WTC11 (cell line): ENCODE measurements around the gene KRTAP13-4. TPM values are rescaled to one million over a fixed set of nuclear protein-coding genes. Genes with fewer than 3 reads are reported as not detected.

Experiments
- ATAC-seq: fragments of 200-7000 bp; cut with Tn5 transposase; 2 replicates; pipeline ENCODE4 v1.10.0; 2021; ENCODE audit warnings: mild to moderate bottlenecking, moderate library complexity
- CTCF ChIA-PET: fragments of 300-600 bp; sonication (Branson Sonifier 250); formaldehyde crosslinking; loops from one replicate; lab custom pipeline; 2021; ENCODE audit warnings: antibody characterized with exemption; lab: Charles Lee
- POLR2A ChIA-PET: fragments of 350-600 bp; sonication (Branson Sonifier 250); formaldehyde crosslinking; loops from one replicate; lab custom pipeline; 2021; ENCODE audit warnings: antibody characterized with exemption; lab: Charles Lee
- DNase-seq: peaks from one replicate; pipeline ENCODE4 v3.0.0; 2021; ENCODE audit warnings: low spot score
- H3K27ac Mint-ChIP-seq: 2 replicates; pipeline ENCODE4 v1.8.0; 2021; ENCODE audit warnings: mixed read lengths
- H3K27me3 Mint-ChIP-seq: 2 replicates; pipeline ENCODE4 v1.8.0; 2021; ENCODE audit warnings: low read depth, mild to moderate bottlenecking, moderate library complexity, mixed read lengths
- H3K36me3 Mint-ChIP-seq: 2 replicates; pipeline ENCODE4 v1.8.0; 2021; ENCODE audit warnings: mixed read lengths
- H3K4me1 Mint-ChIP-seq: 2 replicates; pipeline ENCODE4 v1.8.0; 2022; ENCODE audit warnings: mixed read lengths
- H3K4me3 Mint-ChIP-seq: 2 replicates; pipeline ENCODE4 v1.8.0; 2021; ENCODE audit warnings: mild to moderate bottlenecking, moderate library complexity, mixed read lengths
- H3K9me3 Mint-ChIP-seq: 2 replicates; pipeline ENCODE4 v1.8.0; 2021; ENCODE audit warnings: mixed read lengths
- ESRRA ChIP-seq: sonication (generic); formaldehyde crosslinking; IDR thresholded peaks from 2 replicates; pipeline ENCODE4 v1.8.1; 2022; ENCODE audit warnings: mild to moderate bottlenecking, missing genetic modification reagents, borderline replicate concordance
- ETV6 ChIP-seq: sonication (generic); formaldehyde crosslinking; IDR thresholded peaks from 2 replicates; pipeline ENCODE4 v1.8.1; 2022; ENCODE audit warnings: mild to moderate bottlenecking, missing genetic modification reagents
- FOXK1 ChIP-seq: sonication (generic); formaldehyde crosslinking; IDR thresholded peaks from 2 replicates; pipeline ENCODE4 v1.8.0; 2022; ENCODE audit warnings: mild to moderate bottlenecking, moderate library complexity, missing genetic modification reagents
- RORB ChIP-seq: fragments of 250-450 bp; sonication (Bioruptor Pico); IDR thresholded peaks from 2 replicates; pipeline ENCODE4 v1.9.0; 2021; ENCODE audit warnings: mild to moderate bottlenecking
- SMAD3 ChIP-seq: sonication (generic); formaldehyde crosslinking; IDR thresholded peaks from 2 replicates; pipeline ENCODE4 v1.8.0; 2022; ENCODE audit warnings: missing genetic modification reagents, mild to moderate bottlenecking, borderline replicate concordance
- total RNA-seq: library from RNA; stranded (reverse); gene quantifications from 3 replicates; pipeline ENCODE4 v1.2.3, GENCODE V29; 2021
- TF ChIP-seq, protein P1 (sequence below): sonication (generic); formaldehyde crosslinking; IDR thresholded peaks from 2 replicates; pipeline ENCODE4 v1.8.1; 2022; ENCODE audit warnings: low read depth, mild to moderate bottlenecking, moderate library complexity, missing genetic modification reagents, borderline replicate concordance
- TF ChIP-seq, protein P2 (sequence below): sonication (generic); formaldehyde crosslinking; IDR thresholded peaks from 2 replicates; pipeline ENCODE4 v1.8.1; 2022; ENCODE audit warnings: missing genetic modification reagents, borderline replicate concordance
- TF ChIP-seq, protein P3 (sequence below): sonication (generic); formaldehyde crosslinking; IDR thresholded peaks from 2 replicates; pipeline ENCODE4 v1.8.0; 2022; ENCODE audit warnings: missing genetic modification reagents
- TF ChIP-seq, protein P4 (sequence below): sonication (generic); formaldehyde crosslinking; IDR thresholded peaks from 2 replicates; pipeline ENCODE4 v1.8.1; 2022; ENCODE audit warnings: mild to moderate bottlenecking, missing genetic modification reagents, moderate library complexity, borderline replicate concordance
- TF ChIP-seq, protein P5 (sequence below): sonication (generic); formaldehyde crosslinking; IDR thresholded peaks from 2 replicates; pipeline ENCODE4 v1.8.1; 2022; ENCODE audit warnings: mild to moderate bottlenecking, moderate library complexity, missing genetic modification reagents
- TF ChIP-seq, protein P6 (sequence below): sonication (generic); formaldehyde crosslinking; IDR thresholded peaks from 2 replicates; pipeline ENCODE4 v1.8.0; 2022; ENCODE audit warnings: mild to moderate bottlenecking, missing genetic modification reagents
- TF ChIP-seq, protein P7 (sequence below): sonication (generic); formaldehyde crosslinking; IDR thresholded peaks from 2 replicates; pipeline ENCODE4 v1.8.0; 2023; ENCODE audit warnings: missing genetic modification reagents, mild to moderate bottlenecking, borderline replicate concordance

The KRTAP13-4 gene
- total RNA-seq, 1 experiment from 2014 or later: not detected

DNA sequence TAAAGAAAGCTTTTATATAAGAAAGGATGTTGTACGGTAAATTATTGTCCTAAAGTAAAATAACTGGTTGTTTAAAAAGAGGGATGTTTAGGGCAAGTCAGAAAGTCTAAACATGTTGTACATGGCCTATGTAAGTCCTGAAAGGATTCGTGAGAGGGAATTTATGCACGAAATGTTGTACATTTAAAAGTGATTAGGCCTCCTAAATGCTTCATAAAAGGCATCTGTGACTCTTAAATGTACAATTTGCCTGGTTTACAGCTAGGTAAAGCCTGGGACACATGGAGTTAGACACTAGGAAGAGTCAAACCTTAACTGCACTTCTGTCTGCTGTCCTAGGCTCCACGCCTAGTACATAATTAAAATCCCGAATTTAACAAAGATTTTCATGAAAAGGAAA, 14.0 kb upstream of the KRTAP13-4 start:
- TF ChIP-seq, protein P1, sequence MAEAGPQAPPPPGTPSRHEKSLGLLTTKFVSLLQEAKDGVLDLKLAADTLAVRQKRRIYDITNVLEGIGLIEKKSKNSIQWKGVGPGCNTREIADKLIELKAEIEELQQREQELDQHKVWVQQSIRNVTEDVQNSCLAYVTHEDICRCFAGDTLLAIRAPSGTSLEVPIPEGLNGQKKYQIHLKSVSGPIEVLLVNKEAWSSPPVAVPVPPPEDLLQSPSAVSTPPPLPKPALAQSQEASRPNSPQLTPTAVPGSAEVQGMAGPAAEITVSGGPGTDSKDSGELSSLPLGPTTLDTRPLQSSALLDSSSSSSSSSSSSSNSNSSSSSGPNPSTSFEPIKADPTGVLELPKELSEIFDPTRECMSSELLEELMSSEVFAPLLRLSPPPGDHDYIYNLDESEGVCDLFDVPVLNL (CRISPR knock-in tag): no peak
- no peak for TF ChIP-seq ESRRA (CRISPR knock-in tag)
- TF ChIP-seq, protein P2, sequence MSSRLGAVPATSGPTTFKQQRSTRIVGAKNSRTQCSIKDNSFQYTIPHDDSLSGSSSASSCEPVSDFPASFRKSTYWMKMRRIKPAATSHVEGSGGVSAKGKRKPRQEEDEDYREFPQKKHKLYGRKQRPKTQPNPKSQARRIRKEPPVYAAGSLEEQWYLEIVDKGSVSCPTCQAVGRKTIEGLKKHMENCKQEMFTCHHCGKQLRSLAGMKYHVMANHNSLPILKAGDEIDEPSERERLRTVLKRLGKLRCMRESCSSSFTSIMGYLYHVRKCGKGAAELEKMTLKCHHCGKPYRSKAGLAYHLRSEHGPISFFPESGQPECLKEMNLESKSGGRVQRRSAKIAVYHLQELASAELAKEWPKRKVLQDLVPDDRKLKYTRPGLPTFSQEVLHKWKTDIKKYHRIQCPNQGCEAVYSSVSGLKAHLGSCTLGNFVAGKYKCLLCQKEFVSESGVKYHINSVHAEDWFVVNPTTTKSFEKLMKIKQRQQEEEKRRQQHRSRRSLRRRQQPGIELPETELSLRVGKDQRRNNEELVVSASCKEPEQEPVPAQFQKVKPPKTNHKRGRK: no peak
- TF ChIP-seq, protein P3, sequence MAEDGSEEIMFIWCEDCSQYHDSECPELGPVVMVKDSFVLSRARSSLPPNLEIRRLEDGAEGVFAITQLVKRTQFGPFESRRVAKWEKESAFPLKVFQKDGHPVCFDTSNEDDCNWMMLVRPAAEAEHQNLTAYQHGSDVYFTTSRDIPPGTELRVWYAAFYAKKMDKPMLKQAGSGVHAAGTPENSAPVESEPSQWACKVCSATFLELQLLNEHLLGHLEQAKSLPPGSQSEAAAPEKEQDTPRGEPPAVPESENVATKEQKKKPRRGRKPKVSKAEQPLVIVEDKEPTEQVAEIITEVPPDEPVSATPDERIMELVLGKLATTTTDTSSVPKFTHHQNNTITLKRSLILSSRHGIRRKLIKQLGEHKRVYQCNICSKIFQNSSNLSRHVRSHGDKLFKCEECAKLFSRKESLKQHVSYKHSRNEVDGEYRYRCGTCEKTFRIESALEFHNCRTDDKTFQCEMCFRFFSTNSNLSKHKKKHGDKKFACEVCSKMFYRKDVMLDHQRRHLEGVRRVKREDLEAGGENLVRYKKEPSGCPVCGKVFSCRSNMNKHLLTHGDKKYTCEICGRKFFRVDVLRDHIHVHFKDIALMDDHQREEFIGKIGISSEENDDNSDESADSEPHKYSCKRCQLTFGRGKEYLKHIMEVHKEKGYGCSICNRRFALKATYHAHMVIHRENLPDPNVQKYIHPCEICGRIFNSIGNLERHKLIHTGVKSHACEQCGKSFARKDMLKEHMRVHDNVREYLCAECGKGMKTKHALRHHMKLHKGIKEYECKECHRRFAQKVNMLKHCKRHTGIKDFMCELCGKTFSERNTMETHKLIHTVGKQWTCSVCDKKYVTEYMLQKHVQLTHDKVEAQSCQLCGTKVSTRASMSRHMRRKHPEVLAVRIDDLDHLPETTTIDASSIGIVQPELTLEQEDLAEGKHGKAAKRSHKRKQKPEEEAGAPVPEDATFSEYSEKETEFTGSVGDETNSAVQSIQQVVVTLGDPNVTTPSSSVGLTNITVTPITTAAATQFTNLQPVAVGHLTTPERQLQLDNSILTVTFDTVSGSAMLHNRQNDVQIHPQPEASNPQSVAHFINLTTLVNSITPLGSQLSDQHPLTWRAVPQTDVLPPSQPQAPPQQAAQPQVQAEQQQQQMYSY: no peak
- TF ChIP-seq, protein P4, sequence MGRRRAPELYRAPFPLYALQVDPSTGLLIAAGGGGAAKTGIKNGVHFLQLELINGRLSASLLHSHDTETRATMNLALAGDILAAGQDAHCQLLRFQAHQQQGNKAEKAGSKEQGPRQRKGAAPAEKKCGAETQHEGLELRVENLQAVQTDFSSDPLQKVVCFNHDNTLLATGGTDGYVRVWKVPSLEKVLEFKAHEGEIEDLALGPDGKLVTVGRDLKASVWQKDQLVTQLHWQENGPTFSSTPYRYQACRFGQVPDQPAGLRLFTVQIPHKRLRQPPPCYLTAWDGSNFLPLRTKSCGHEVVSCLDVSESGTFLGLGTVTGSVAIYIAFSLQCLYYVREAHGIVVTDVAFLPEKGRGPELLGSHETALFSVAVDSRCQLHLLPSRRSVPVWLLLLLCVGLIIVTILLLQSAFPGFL (CRISPR knock-in tag): no peak
- TF ChIP-seq, protein P5, sequence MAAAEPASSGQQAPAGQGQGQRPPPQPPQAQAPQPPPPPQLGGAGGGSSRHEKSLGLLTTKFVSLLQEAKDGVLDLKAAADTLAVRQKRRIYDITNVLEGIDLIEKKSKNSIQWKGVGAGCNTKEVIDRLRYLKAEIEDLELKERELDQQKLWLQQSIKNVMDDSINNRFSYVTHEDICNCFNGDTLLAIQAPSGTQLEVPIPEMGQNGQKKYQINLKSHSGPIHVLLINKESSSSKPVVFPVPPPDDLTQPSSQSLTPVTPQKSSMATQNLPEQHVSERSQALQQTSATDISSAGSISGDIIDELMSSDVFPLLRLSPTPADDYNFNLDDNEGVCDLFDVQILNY (CRISPR knock-in tag): no peak
- TF ChIP-seq RORB (CRISPR knock-in tag): no peak
- TF ChIP-seq FOXK1 (CRISPR knock-in tag): no peak
- TF ChIP-seq ETV6 (CRISPR knock-in tag): no peak
- TF ChIP-seq, protein P6, sequence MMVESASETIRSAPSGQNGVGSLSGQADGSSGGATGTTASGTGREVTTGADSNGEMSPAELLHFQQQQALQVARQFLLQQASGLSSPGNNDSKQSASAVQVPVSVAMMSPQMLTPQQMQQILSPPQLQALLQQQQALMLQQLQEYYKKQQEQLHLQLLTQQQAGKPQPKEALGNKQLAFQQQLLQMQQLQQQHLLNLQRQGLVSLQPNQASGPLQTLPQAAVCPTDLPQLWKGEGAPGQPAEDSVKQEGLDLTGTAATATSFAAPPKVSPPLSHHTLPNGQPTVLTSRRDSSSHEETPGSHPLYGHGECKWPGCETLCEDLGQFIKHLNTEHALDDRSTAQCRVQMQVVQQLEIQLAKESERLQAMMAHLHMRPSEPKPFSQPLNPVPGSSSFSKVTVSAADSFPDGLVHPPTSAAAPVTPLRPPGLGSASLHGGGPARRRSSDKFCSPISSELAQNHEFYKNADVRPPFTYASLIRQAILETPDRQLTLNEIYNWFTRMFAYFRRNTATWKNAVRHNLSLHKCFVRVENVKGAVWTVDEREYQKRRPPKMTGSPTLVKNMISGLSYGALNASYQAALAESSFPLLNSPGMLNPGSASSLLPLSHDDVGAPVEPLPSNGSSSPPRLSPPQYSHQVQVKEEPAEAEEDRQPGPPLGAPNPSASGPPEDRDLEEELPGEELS: no peak
- no peak for TF ChIP-seq SMAD3 (CRISPR knock-in tag)
- TF ChIP-seq, protein P7, sequence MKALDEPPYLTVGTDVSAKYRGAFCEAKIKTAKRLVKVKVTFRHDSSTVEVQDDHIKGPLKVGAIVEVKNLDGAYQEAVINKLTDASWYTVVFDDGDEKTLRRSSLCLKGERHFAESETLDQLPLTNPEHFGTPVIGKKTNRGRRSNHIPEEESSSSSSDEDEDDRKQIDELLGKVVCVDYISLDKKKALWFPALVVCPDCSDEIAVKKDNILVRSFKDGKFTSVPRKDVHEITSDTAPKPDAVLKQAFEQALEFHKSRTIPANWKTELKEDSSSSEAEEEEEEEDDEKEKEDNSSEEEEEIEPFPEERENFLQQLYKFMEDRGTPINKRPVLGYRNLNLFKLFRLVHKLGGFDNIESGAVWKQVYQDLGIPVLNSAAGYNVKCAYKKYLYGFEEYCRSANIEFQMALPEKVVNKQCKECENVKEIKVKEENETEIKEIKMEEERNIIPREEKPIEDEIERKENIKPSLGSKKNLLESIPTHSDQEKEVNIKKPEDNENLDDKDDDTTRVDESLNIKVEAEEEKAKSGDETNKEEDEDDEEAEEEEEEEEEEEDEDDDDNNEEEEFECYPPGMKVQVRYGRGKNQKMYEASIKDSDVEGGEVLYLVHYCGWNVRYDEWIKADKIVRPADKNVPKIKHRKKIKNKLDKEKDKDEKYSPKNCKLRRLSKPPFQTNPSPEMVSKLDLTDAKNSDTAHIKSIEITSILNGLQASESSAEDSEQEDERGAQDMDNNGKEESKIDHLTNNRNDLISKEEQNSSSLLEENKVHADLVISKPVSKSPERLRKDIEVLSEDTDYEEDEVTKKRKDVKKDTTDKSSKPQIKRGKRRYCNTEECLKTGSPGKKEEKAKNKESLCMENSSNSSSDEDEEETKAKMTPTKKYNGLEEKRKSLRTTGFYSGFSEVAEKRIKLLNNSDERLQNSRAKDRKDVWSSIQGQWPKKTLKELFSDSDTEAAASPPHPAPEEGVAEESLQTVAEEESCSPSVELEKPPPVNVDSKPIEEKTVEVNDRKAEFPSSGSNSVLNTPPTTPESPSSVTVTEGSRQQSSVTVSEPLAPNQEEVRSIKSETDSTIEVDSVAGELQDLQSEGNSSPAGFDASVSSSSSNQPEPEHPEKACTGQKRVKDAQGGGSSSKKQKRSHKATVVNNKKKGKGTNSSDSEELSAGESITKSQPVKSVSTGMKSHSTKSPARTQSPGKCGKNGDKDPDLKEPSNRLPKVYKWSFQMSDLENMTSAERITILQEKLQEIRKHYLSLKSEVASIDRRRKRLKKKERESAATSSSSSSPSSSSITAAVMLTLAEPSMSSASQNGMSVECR (CRISPR knock-in tag): no peak
- H3K4me1 Mint-ChIP-seq: no peaks in the 10 kb centered on the region
- POLR2A ChIA-PET: no interaction called here
- CTCF ChIA-PET: no interaction called here
- no peak overlapping the region for H3K4me3 Mint-ChIP-seq
- DNase-seq (no peak), ATAC-seq (no peak)
- H3K9me3 Mint-ChIP-seq: peaks cover 61% of the 10 kb centered on the region
- H3K27me3 Mint-ChIP-seq: peaks cover 5% of the 10 kb centered on the region; the same call in 1 of the 2 replicates
- H3K36me3 Mint-ChIP-seq: peaks cover 28% of the 10 kb centered on the region
- H3K27ac Mint-ChIP-seq: no peak overlapping the region
